Mucosa of rectum (tissue), 2 donors: ENCODE data around the gene XRCC4.

Experiments
- H3K27ac ChIP-seq, 2 donors: one replicate each; pipeline ENCODE4 v1.7.0; 2013; ENCODE audit warnings: inconsistent platforms in 2 of 2, low read depth in 2 of 2, low read length in 2 of 2
- H3K27me3 ChIP-seq, 2 donors: one replicate each; pipeline ENCODE4 v1.7.0; 2013; ENCODE audit warnings: low read length in 2 of 2; ENCODE audit not compliant: control insufficient read depth in 2 of 2, insufficient read depth in 2 of 2
- H3K36me3 ChIP-seq, 2 donors: one replicate each; pipeline ENCODE4 v1.7.0; 2013; ENCODE audit warnings: low read length in 2 of 2; ENCODE audit not compliant: control insufficient read depth in 2 of 2, insufficient read depth in 2 of 2
- H3K4me1 ChIP-seq, 2 donors: one replicate each; pipeline ENCODE4 v1.7.0; 2013; ENCODE audit warnings: low read length in 2 of 2, mild to moderate bottlenecking in 1 of 2; ENCODE audit not compliant: control insufficient read depth in 2 of 2, insufficient read depth in 2 of 2
- H3K4me3 ChIP-seq, 2 donors: one replicate each; pipeline ENCODE4 v1.7.0; 2013; ENCODE audit warnings: low read length in 2 of 2
- H3K9ac ChIP-seq, 2 donors: one replicate each; pipeline ENCODE4 v1.7.0; 2013; ENCODE audit warnings: low read length in 2 of 2, low read depth in 1 of 2, mild to moderate bottlenecking in 1 of 2
- H3K9me3 ChIP-seq, 2 donors: one replicate each; pipeline ENCODE4 v1.7.0; 2013; ENCODE audit warnings: low read length in 2 of 2; ENCODE audit not compliant: control insufficient read depth in 2 of 2
- donor health status: healthy.
- donor health status: Normal muscosa, but diverticular disease.

XRCC4 gene

GRCh38 chr5:83069096-83069799 is 8.1 kb upstream of the XRCC4 start:
- H3K9ac ChIP-seq: no peak overlapping the region
- no peaks in the 10 kb centered on the region for H3K9me3 ChIP-seq

GRCh38 chr5:83071286-83072051 is 5.9 kb upstream of the XRCC4 start:
- Histone ChIP-seq H3K4me1 (peaks cover 0 to 5% of the 10 kb centered on the region in 2 donors), H3K9ac (no peak overlapping the region), H3K27me3 (no peaks in the 10 kb centered on the region), H3K9me3 (no peaks in the 10 kb centered on the region), H3K4me3 (no peak overlapping the region), H3K27ac (no peak overlapping the region), H3K36me3 (no peaks in the 10 kb centered on the region)

More at GRCh38 chr5:83069096-83069799, 8.1 kb upstream of the XRCC4 start:
- Histone ChIP-seq H3K36me3 (peaks cover 0 to 2% of the 10 kb centered on the region in 2 donors), H3K4me3 (no peak overlapping the region), H3K4me1 (no peaks in the 10 kb centered on the region), H3K27ac (no peak overlapping the region), H3K27me3 (no peaks in the 10 kb centered on the region)

GRCh38 chr5:83072966-83073365 is 4.4 kb upstream of the XRCC4 start:
- H3K4me3 ChIP-seq: no peak overlapping the region
- H3K4me1 ChIP-seq: peaks cover 2 to 6% of the 10 kb centered on the region in 2 donors
- no peak overlapping the region for H3K9ac ChIP-seq
- no peaks in the 10 kb centered on the region for H3K36me3 ChIP-seq
- no peak overlapping the region for H3K27ac ChIP-seq
- H3K27me3 ChIP-seq: no peaks in the 10 kb centered on the region
- no peaks in the 10 kb centered on the region for H3K9me3 ChIP-seq

GRCh38 chr5:83077662-83078261 is 415 bp downstream of the XRCC4 start:
- H3K27ac ChIP-seq: peak overlapping the region; percentile 69 to 81
- H3K4me1 ChIP-seq: peaks cover 5 to 6% of the 10 kb centered on the region in 2 donors
- H3K9ac ChIP-seq: peak overlapping the region; percentile 88 to 89
- no peaks in the 10 kb centered on the region for H3K9me3 ChIP-seq
- no peaks in the 10 kb centered on the region for H3K36me3 ChIP-seq
- H3K4me3 ChIP-seq: peak overlapping the region; percentile 85 to 99
- H3K27me3 ChIP-seq: no peaks in the 10 kb centered on the region

GRCh38 chr5:83082750-83083149 is 5.4 kb downstream of the XRCC4 start:
- Histone ChIP-seq H3K27ac (no peak overlapping the region), H3K27me3 (no peaks in the 10 kb centered on the region), H3K9me3 (no peaks in the 10 kb centered on the region), H3K4me1 (peaks cover 0 to 5% of the 10 kb centered on the region in 2 donors), H3K9ac (no peak overlapping the region), H3K4me3 (no peak overlapping the region), H3K36me3 (no peaks in the 10 kb centered on the region)

- Histone ChIP-seq H3K9me3 (no peaks in the 10 kb centered on the region), H3K4me1 (no peaks in the 10 kb centered on the region)
Observed at GRCh38 chr5:83084336-83084735, 7.0 kb downstream of the XRCC4 start.

GRCh38 chr5:83085106-83085505 is 7.8 kb downstream of the XRCC4 start:
- no peak overlapping the region for H3K9ac ChIP-seq
- no peak overlapping the region for H3K4me3 ChIP-seq
- H3K27me3 ChIP-seq: no peaks in the 10 kb centered on the region

More at GRCh38 chr5:83084336-83084735, 7.0 kb downstream of the XRCC4 start:
- H3K4me3 ChIP-seq: no peak overlapping the region
- H3K27ac ChIP-seq: no peak overlapping the region
- H3K36me3 ChIP-seq: no peaks in the 10 kb centered on the region
- no peaks in the 10 kb centered on the region for H3K27me3 ChIP-seq
- H3K9ac ChIP-seq: no peak overlapping the region

GRCh38 chr5:83090169-83090568 is 12.8 kb downstream of the XRCC4 start:
- peaks cover 0 to 3% of the 10 kb centered on the region in 2 donors for H3K9me3 ChIP-seq
- H3K4me1 ChIP-seq: no peaks in the 10 kb centered on the region
- no peaks in the 10 kb centered on the region for H3K36me3 ChIP-seq
- H3K9ac ChIP-seq: no peak overlapping the region
- no peak overlapping the region for H3K27ac ChIP-seq
- H3K27me3 ChIP-seq: no peaks in the 10 kb centered on the region
- no peak overlapping the region for H3K4me3 ChIP-seq

More at GRCh38 chr5:83085106-83085505, 7.8 kb downstream of the XRCC4 start:
- H3K9me3 ChIP-seq: no peaks in the 10 kb centered on the region
- no peaks in the 10 kb centered on the region for H3K4me1 ChIP-seq
- no peaks in the 10 kb centered on the region for H3K36me3 ChIP-seq
- no peak overlapping the region for H3K27ac ChIP-seq

- Histone ChIP-seq H3K36me3 (no peaks in the 10 kb centered on the region), H3K4me3 (no peak overlapping the region), H3K9me3 (peaks cover 0 to 3% of the 10 kb centered on the region in 2 donors), H3K4me1 (no peaks in the 10 kb centered on the region), H3K9ac (no peak overlapping the region), H3K27me3 (no peaks in the 10 kb centered on the region), H3K27ac (no peak overlapping the region)
Observed at GRCh38 chr5:83092619-83093018, 15.3 kb downstream of the XRCC4 start.

- Histone ChIP-seq H3K27me3 (no peaks in the 10 kb centered on the region), H3K9ac (no peak overlapping the region), H3K27ac (no peak overlapping the region), H3K4me1 (no peaks in the 10 kb centered on the region), H3K36me3 (no peaks in the 10 kb centered on the region), H3K4me3 (no peak overlapping the region), H3K9me3 (peaks cover 0 to 3% of the 10 kb centered on the region in 2 donors)
Observed at GRCh38 chr5:83093692-83094091, 16.3 kb downstream of the XRCC4 start.
